Keratinocyte (primary cell): ENCODE data around the gene SCARB1. TPM values are rescaled to one million over a fixed set of nuclear protein-coding genes. Genes with fewer than 3 reads are reported as not detected.

Source experiments
- DNase-seq: peaks from one replicate; pipeline ENCODE4 v3.0.0-alpha.2; 2011; ENCODE audit warnings: low read depth, missing footprints, low spot score
- FAIRE-seq: peaks from 2 replicates; lab custom pipeline; 2011; peaks lifted over from hg19 to GRCh38; lab: Jason Lieb, UNC
- H2AFZ ChIP-seq: 2 replicates; pipeline ENCODE4 v1.6.0; 2012; ENCODE audit warnings: low read length, control low read depth, inconsistent platforms; ENCODE audit not compliant: control insufficient read depth
- H3K27ac ChIP-seq: 2 replicates; pipeline ENCODE4 v1.5.1; 2011; ENCODE audit warnings: low read length; ENCODE audit not compliant: control insufficient read depth, insufficient read depth
- H3K27me3 ChIP-seq: 3 replicates; pipeline ENCODE4 v1.6.0; 2011; ENCODE audit warnings: low read length; ENCODE audit not compliant: control insufficient read depth, insufficient read depth; ENCODE audit errors: extremely low read depth
- H3K36me3 ChIP-seq, 2 experiments: 2 replicates in 1 of 2; 3 replicates in 1 of 2; pipeline ENCODE4 v1.5.1; 2011; ENCODE audit warnings: low read length in 2 of 2, mild to moderate bottlenecking in 1 of 2; ENCODE audit not compliant: control insufficient read depth in 2 of 2, insufficient read depth in 2 of 2; ENCODE audit errors: extremely low read depth in 1 of 2
- H3K4me1 ChIP-seq: 3 replicates; pipeline ENCODE4 v1.5.1; 2011; ENCODE audit warnings: low read length; ENCODE audit not compliant: control insufficient read depth, insufficient read depth; ENCODE audit errors: extremely low read depth
- H3K4me2 ChIP-seq: 3 replicates; pipeline ENCODE4 v1.6.0; 2011; ENCODE audit warnings: low read depth, low read length; ENCODE audit not compliant: control insufficient read depth, insufficient read depth; ENCODE audit errors: extremely low read depth
- H3K4me3 ChIP-seq, 3 experiments: fragments of 200-600 bp in 1 of 3; sonication (generic) in 1 of 3; 2 replicates in 2 of 3; 3 replicates in 1 of 3; pipeline ENCODE4 v1.5.1; 2011 to 2016; ENCODE audit warnings: low read length in 3 of 3, mild to moderate bottlenecking in 3 of 3, control low read depth in 2 of 3, inconsistent platforms in 1 of 3, low read depth in 1 of 3, mixed read lengths in 1 of 3, mixed run types in 1 of 3, moderate library complexity in 1 of 3; ENCODE audit not compliant: control insufficient read depth in 2 of 3, insufficient read depth in 2 of 3; ENCODE audit errors: extremely low read depth in 1 of 3
- H3K79me2 ChIP-seq: 2 replicates; pipeline ENCODE4 v1.6.0; 2012; ENCODE audit warnings: low read length; ENCODE audit not compliant: control insufficient read depth, insufficient read depth
- H3K9ac ChIP-seq: 3 replicates; pipeline ENCODE4 v1.6.0; 2011; ENCODE audit warnings: low read length; ENCODE audit not compliant: control insufficient read depth, insufficient read depth; ENCODE audit errors: extremely low read depth
- H3K9me1 ChIP-seq: 3 replicates; pipeline ENCODE4 v1.6.0; 2011; ENCODE audit warnings: low read length; ENCODE audit not compliant: control insufficient read depth, insufficient read depth; ENCODE audit errors: extremely low read depth
- H3K9me3 ChIP-seq: 2 replicates; pipeline ENCODE4 v1.5.1; 2012; ENCODE audit warnings: low read depth, low read length; ENCODE audit not compliant: control insufficient read depth
- H4K20me1 ChIP-seq: 3 replicates; pipeline ENCODE4 v1.6.0; 2011; ENCODE audit warnings: low read length; ENCODE audit not compliant: control insufficient read depth, insufficient read depth; ENCODE audit errors: extremely low read depth
- EZH2 ChIP-seq: IDR thresholded peaks from one replicate; pipeline ENCODE4 v1.6.1; 2012; ENCODE audit warnings: inconsistent platforms, mild to moderate bottlenecking, low read length, moderate library complexity
- dilution Hi-C: fragments of 300-500 bp; cut with MboI; formaldehyde crosslinking; loops from one replicate; pipeline ENCODE4 v1.7.0; 2020; ENCODE audit warnings: low sequenced_read_pairs; ENCODE audit not compliant: extremely low pct_ligation_motif_present
- polyA plus RNA-seq, 5 experiments: library from polyadenylated mRNA; depleted of rRNA in 3 of 5; stranded (reverse) in 3 of 5; stranded (forward) in 1 of 5; unstranded in 1 of 5; fragments of >200 nt; gene quantifications; 1 replicate in 1 of 5; 2 replicates in 3 of 5; 3 replicates in 1 of 5; pipeline versions ENCODE4 v1.2.1 to v1.2.3, GENCODE V29; 2011 to 2012; ENCODE audit warnings: missing spikeins in 2 of 5, low read depth in 1 of 5, low replicate concordance in 1 of 5
- TF ChIP-seq, protein P1 (sequence below), 3 experiments: IDR thresholded peaks in 1 of 3; conservative IDR thresholded peaks in 1 of 3; optimal IDR thresholded peaks in 1 of 3; 2 replicates in 2 of 3; 3 replicates in 1 of 3; pipeline versions ENCODE3 to v1.5.1; 2011; ENCODE audit warnings: low read length in 3 of 3, mild to moderate bottlenecking in 3 of 3, moderate library complexity in 2 of 3, control low read depth in 1 of 3, inconsistent platforms in 1 of 3; ENCODE audit not compliant: insufficient read depth in 2 of 3; ENCODE audit errors: extremely low read depth in 1 of 3

The SCARB1 gene
- polyA plus RNA-seq, 1 donor (not counting 4 experiments of a cell fraction or from before 2014, with no cell fraction given), result 40.9 TPM

DNA sequence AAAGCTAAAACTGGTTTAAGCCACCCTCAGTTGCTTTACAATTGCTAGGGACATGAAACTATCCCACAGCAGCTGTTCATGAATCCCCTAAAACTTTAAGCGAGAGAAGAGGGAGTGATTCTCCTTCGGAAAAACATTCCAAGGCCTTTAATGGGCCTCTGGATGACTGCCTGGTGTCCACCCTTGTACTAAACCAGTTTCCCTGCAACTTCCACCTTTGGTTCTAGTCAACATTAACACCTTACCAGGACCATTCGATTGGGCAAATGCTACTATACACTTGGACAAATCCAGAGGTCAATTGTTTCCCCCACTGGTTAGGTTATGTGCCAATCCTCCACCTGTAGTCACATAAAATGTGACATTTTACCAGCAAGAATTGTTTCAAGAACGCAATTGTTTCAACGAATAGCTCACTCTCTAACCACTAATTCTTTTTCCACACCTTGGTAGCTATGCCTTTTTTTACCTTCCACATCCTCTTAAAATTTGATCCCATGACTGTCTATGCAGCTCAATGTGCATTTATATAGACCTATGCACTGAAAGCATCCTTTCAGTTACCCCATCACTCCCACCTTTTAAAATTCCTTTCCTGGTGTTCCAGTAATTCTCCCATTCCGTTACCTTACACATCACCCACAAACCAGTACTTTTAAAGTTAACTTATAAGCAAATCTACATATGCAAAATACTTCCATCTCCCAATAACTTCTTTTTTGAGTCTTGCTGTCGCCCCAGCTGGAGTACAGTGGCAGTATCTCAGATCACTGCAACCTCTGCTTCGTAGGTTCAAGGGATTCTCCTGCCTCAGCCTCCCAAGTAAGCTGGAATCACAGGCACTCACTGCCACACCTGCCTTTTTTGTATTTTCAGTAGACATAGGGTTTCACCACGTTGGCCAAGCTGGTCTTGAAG, 47.2 kb upstream of the SCARB1 start:
- Histone ChIP-seq H3K4me3 (peak overlapping the region in 1 of 3 experiments; percentile 38), H3K79me2 (peaks cover 38% of the 10 kb centered on the region), H2AFZ (no peak overlapping the region), H3K36me3 (peaks cover 4 to 20% of the 10 kb centered on the region in 2 experiments), H3K4me1 (peaks cover 5% of the 10 kb centered on the region), H3K27me3 (no peaks in the 10 kb centered on the region), H3K9ac (peak overlapping the region; percentile 20), H3K4me2 (peak overlapping the region; percentile 74), H3K9me3 (no peaks in the 10 kb centered on the region), H4K20me1 (peaks cover 34% of the 10 kb centered on the region), H3K27ac (peak overlapping the region; percentile 31), H3K9me1 (no peaks in the 10 kb centered on the region)
- dilution Hi-C loops, result no loop called here
- FAIRE-seq, result no peak
- no peak for TF ChIP-seq EZH2
- TF ChIP-seq, protein P1, sequence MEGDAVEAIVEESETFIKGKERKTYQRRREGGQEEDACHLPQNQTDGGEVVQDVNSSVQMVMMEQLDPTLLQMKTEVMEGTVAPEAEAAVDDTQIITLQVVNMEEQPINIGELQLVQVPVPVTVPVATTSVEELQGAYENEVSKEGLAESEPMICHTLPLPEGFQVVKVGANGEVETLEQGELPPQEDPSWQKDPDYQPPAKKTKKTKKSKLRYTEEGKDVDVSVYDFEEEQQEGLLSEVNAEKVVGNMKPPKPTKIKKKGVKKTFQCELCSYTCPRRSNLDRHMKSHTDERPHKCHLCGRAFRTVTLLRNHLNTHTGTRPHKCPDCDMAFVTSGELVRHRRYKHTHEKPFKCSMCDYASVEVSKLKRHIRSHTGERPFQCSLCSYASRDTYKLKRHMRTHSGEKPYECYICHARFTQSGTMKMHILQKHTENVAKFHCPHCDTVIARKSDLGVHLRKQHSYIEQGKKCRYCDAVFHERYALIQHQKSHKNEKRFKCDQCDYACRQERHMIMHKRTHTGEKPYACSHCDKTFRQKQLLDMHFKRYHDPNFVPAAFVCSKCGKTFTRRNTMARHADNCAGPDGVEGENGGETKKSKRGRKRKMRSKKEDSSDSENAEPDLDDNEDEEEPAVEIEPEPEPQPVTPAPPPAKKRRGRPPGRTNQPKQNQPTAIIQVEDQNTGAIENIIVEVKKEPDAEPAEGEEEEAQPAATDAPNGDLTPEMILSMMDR (optimal IDR thresholded peaks at IDR 0.05 in 1 of 3, IDR thresholded peaks at IDR 0.05 in 1 of 3, conservative IDR thresholded peaks at IDR 0.05 in 1 of 3; ENCODE audit: extremely low read depth in 1 of 3, insufficient read depth in 2 of 3, low read length in 3 of 3), result no peak
- no peak for DNase-seq

DNA sequence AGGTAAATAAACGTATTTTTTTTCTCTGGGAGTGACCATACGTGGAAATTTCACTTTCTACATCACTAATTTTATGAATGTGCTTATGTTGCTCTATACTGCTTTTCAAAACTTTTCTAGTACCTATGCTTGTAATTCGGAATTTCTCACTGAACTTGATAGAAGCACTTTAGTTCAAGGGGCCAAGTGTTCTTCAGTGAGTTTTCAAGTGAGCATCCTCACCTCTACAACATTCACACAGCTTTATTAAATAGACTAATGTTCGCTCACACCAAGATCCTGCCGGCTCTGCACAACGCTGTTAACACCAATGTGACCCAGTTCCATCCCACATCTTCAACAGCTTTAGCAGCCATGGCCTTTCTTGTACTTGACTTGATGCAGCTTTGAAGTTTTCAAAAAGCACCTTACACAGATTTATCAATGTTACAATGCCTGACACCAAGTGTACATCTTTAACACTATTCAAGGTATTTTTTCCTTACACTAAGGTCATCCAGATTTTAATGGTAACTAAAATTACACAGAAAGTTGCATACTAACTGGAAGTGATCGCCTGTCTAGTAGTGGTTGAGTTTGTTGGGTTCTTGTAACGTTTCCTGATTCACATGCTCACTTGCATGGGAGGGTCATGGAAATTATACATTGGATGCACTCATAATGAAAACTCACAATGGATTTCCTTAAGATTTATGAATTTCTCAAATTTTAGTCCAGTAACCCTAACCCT, 46.3 kb upstream of the SCARB1 start:
- dilution Hi-C loops, result no loop called here
- no peak overlapping the region for H3K9ac ChIP-seq
- peak overlapping the region; percentile 31 for H3K27ac ChIP-seq
- peaks cover 31% of the 10 kb centered on the region for H3K79me2 ChIP-seq
- peaks cover 4% of the 10 kb centered on the region for H3K4me1 ChIP-seq
- H4K20me1 ChIP-seq, result peaks cover 34% of the 10 kb centered on the region
- H3K4me2 ChIP-seq, result no peak overlapping the region
- no peak for DNase-seq
- no peak overlapping the region for H2AFZ ChIP-seq
- FAIRE-seq, result no peak
- H3K36me3 ChIP-seq, result peaks cover 4 to 20% of the 10 kb centered on the region in 2 experiments
- TF ChIP-seq, protein P1 (optimal IDR thresholded peaks at IDR 0.05 in 1 of 3, IDR thresholded peaks at IDR 0.05 in 1 of 3, conservative IDR thresholded peaks at IDR 0.05 in 1 of 3; ENCODE audit: extremely low read depth in 1 of 3, insufficient read depth in 2 of 3, low read length in 3 of 3), result no peak
- TF ChIP-seq EZH2, result no peak
- H3K9me1 ChIP-seq, result no peaks in the 10 kb centered on the region
- no peaks in the 10 kb centered on the region for H3K9me3 ChIP-seq
- H3K27me3 ChIP-seq, result no peaks in the 10 kb centered on the region
- H3K4me3 ChIP-seq, result no peak overlapping the region
